Stimulated activated CD4-positive, alpha-beta T cell treated with anti-CD3 and anti-CD28 coated beads, Interleukin-15, amount 100 ng/mL, for 1 hour (primary cell): Measurements from ENCODE around the gene FBRS.
"Not testable (repeated sequence)": the region's sequence is repeated elsewhere in the genome, so short reads cannot be mapped to it uniquely, and the experiment has no call there.

Source experiments
- DNase-seq, 2 donors: peaks; one replicate each; pipeline ENCODE4 v3.0.0-alpha.2; 2020; ENCODE audit warnings: low read depth in 1 of 2, low spot score in 1 of 2

FBRS gene

GRCh38 chr16:30664616-30665109 lies 6.4 kb downstream of the FBRS start:
- DNase-seq, result no peak

- no peak for DNase-seq
Measured at GRCh38 chr16:30665155-30665829, 7.1 kb downstream of the FBRS start.

- no peak for DNase-seq
Measured at GRCh38 chr16:30665830-30666190, 7.6 kb downstream of the FBRS start.

- DNase-seq, result no peak
Measured at GRCh38 chr16:30666681-30667080, 8.4 kb downstream of the FBRS start.

- DNase-seq, result no peak
Measured at GRCh38 chr16:30667361-30667905, 9.2 kb downstream of the FBRS start.

- no peak for DNase-seq
Measured at GRCh38 chr16:30668393-30668792, 10.2 kb downstream of the FBRS start.

- no peak for DNase-seq
Measured at GRCh38 chr16:30669026-30669902, 11.0 kb downstream of the FBRS start.

GRCh38 chr16:30669903-30670824 lies 11.9 kb downstream of the FBRS start:
- no peak for DNase-seq

GRCh38 chr16:30675143-30675542 lies 16.9 kb downstream of the FBRS start:
- no peak for DNase-seq

- DNase-seq, result no peak
Measured at GRCh38 chr16:30677931-30678585, 19.8 kb downstream of the FBRS start.

GRCh38 chr16:30678586-30678970 lies 20.3 kb downstream of the FBRS start:
- no peak for DNase-seq

GRCh38 chr16:30680326-30680725 lies 22.1 kb downstream of the FBRS start:
- no peak for DNase-seq

GRCh38 chr16:30688701-30689100 lies 30.5 kb downstream of the FBRS start:
- no peak for DNase-seq

GRCh38 chr16:30691907-30692306 lies 33.7 kb downstream of the FBRS start:
- no peak for DNase-seq

GRCh38 chr16:30692396-30693064 lies 34.3 kb downstream of the FBRS start:
- no peak for DNase-seq

- DNase-seq, result no peak
Measured at GRCh38 chr16:30694926-30695693, 36.9 kb downstream of the FBRS start.

GRCh38 chr16:30696646-30697045 lies 38.4 kb downstream of the FBRS start:
- not testable (repeated sequence) for DNase-seq

GRCh38 chr16:30697264-30698138 lies 39.3 kb downstream of the FBRS start:
- no peak for DNase-seq
